Adrenal gland (tissue), 12 donors: ENCODE results near the gene ZNF594. TPM values are rescaled to one million over a fixed set of nuclear protein-coding genes. Genes with fewer than 3 reads are reported as not detected.
"Not testable (repeated sequence)": the region's sequence is repeated elsewhere in the genome, so short reads cannot be mapped to it uniquely, and the experiment has no call there.

Experiments
- DNase-seq, 7 donors: peaks; one replicate each; pipeline ENCODE4 v3.0.0-alpha.2; 2019 to 2020
- H3K27ac ChIP-seq, 5 donors: fragments of 200-600 bp; sonication (generic) in 4 of 5; 1 replicate in 3 of 5; 2 replicates in 2 of 5; pipeline versions ENCODE4 v1.5.1 to v1.8.0; 2016 to 2020; ENCODE audit warnings: mild to moderate bottlenecking in 1 of 5
- H3K27me3 ChIP-seq: fragments of 200-600 bp; 2 replicates; pipeline ENCODE4 v1.8.0; 2021
- H3K36me3 ChIP-seq, 2 donors: fragments of 200-600 bp; replicated peaks in 1 of 2; 1 replicate in 1 of 2; 2 replicates in 1 of 2; pipeline versions ENCODE4 v1.5.1 to v1.8.0; 2018 to 2022
- H3K4me1 ChIP-seq, 2 donors: fragments of 200-600 bp; replicated peaks in 1 of 2; 1 replicate in 1 of 2; 2 replicates in 1 of 2; pipeline versions ENCODE4 v1.5.1 to v1.8.0; 2018 to 2021
- H3K4me3 ChIP-seq, 4 donors: fragments of 200-600 bp; sonication (generic) in 3 of 4; one replicate each; pipeline ENCODE4 v1.5.1; 2016 to 2018
- H3K9me3 ChIP-seq, 3 donors: fragments of 200-600 bp; sonication (generic) in 1 of 3; replicated peaks in 1 of 3; 1 replicate in 2 of 3; 2 replicates in 1 of 3; pipeline versions ENCODE4 v1.5.1 to v1.8.0; 2016 to 2021
- CTCF ChIP-seq, 6 experiments: fragments of 450-650 bp in 4 of 6; fragments of 200-600 bp in 2 of 6; sonication (generic) in 1 of 6; IDR thresholded peaks; 1 replicate in 5 of 6; 2 replicates in 1 of 6; pipeline versions ENCODE4 v1.5.1 to v1.8.0; 2016 to 2021; ENCODE audit warnings: antibody characterized with exemption in 6 of 6, mild to moderate bottlenecking in 2 of 6, moderate library complexity in 1 of 6
- POLR2A ChIP-seq, 2 donors: fragments of 450-650 bp; IDR thresholded peaks; one replicate each; pipeline ENCODE4 v1.6.1; 2017; ENCODE audit warnings: antibody characterized with exemption in 2 of 2, mild to moderate bottlenecking in 2 of 2, moderate library complexity in 1 of 2
- WGBS, 4 donors: extraction: QIAGEN DNeasy Blood & Tissue Kit in 2 of 4; methylation state at CpG; one replicate each; pipeline versions ENCODE4 v1.1.5 to v1.1.7; 2013 to 2017; 5-methylcytosine and 5-hydroxymethylcytosine counted together
- intact Hi-C, 2 donors: fragments of 100-400 bp; cut with DNase I; formaldehyde crosslinking; loops; one replicate each; pipeline versions ENCODE4 v1.14.1 to v1.15.0; 2022 to 2023
- polyA plus RNA-seq, 3 donors: library from polyadenylated mRNA; stranded (reverse); fragments of 200-250 nt in 2 of 3; fragments of 350-450 nt in 1 of 3; fragmentation: Illumina TruSeq in 1 of 3; extraction: RNeasy Lipid Tissue Mini Kit (QIAGEN cat#74804) in 1 of 3; gene quantifications; one replicate each; pipeline ENCODE4 v1.2.3, GENCODE V29; 2013 to 2014
- total RNA-seq, 9 donors: library from RNA; depleted of rRNA in 4 of 9; stranded (reverse); fragments of >200 nt in 4 of 9; fragments of 120-200 nt in 1 of 9; fragmentation: NEBNext Ultra II Directional in 1 of 9; extraction: Animal tissue kit (Norgen Biotek cat#: 25700) in 1 of 9; gene quantifications; one replicate each; pipeline versions ENCODE4 v1.1.0 to v1.2.4, GENCODE V29; 2013 to 2023
- donor health status: healthy with polysubstance abuse.
- donor health status: Bipolar disorder and iron deficiency.
- donor health status: DM: yes; HTN: yes; CAD: no.
- donor health status: DM: no; HTN: no; CAD: no.
- donor health status: DM: no; HTN: no; CAD: no.
- donor health status: DM: yes; HTN: yes; CAD: no.

The ZNF594 gene
- total and polyA plus RNA-seq, 12 donors, result 0.72 to 16.4 (median 5.2) TPM

- TF ChIP-seq CTCF (IDR thresholded peaks at IDR 0.05), result no peak
- TF ChIP-seq POLR2A (IDR thresholded peaks at IDR 0.05), result no peak
- no peak for DNase-seq
- no peaks in the 10 kb centered on the region for H3K27me3 ChIP-seq
- H3K4me1 ChIP-seq, result no peaks in the 10 kb centered on the region
- intact Hi-C loops, result loop anchor here in 1 of 2 donors (5.0 kb wide), 1 partner anchor 91 kb away; no protein-coding TSS in a partner anchor
- peaks cover 16 to 99% (median 27%) of the 10 kb centered on the region in 3 donors for H3K9me3 ChIP-seq
- H3K27ac ChIP-seq, result no peak overlapping the region
- H3K36me3 ChIP-seq, result no peaks in the 10 kb centered on the region
- no peak overlapping the region for H3K4me3 ChIP-seq
Observed at GRCh38 chr17:5183410-5183793, 8.3 kb downstream of the ZNF594 start.

- Histone ChIP-seq H3K27ac (no peak overlapping the region), H3K9me3 (peaks cover 16 to 99% (median 31%) of the 10 kb centered on the region in 3 donors), H3K4me1 (no peaks in the 10 kb centered on the region), H3K36me3 (no peaks in the 10 kb centered on the region), H3K27me3 (no peaks in the 10 kb centered on the region), H3K4me3 (no peak overlapping the region)
- TF ChIP-seq CTCF (IDR thresholded peaks at IDR 0.05), result no peak
- no peak for TF ChIP-seq POLR2A (IDR thresholded peaks at IDR 0.05)
- intact Hi-C loops, result loop anchor here in 1 of 2 donors (5.0 kb wide), 1 partner anchor 91 kb away; no protein-coding TSS in a partner anchor
- WGBS, 4 donors, result 95 to 99% (median 98%) methylated on average over 6 of the region's 6 CpGs
- no peak for DNase-seq
Observed at GRCh38 chr17:5182597-5183409, 8.9 kb downstream of the ZNF594 start.

GRCh38 chr17:5181509-5182305, 10.0 kb downstream of the ZNF594 start:
- Histone ChIP-seq H3K4me1 (no peaks in the 10 kb centered on the region), H3K9me3 (peaks cover 16 to 97% (median 31%) of the 10 kb centered on the region in 3 donors), H3K27ac (no peak overlapping the region), H3K4me3 (no peak overlapping the region), H3K27me3 (no peaks in the 10 kb centered on the region), H3K36me3 (no peaks in the 10 kb centered on the region)
- TF ChIP-seq CTCF (IDR thresholded peaks at IDR 0.05) (no peak), POLR2A (IDR thresholded peaks at IDR 0.05) (no peak)
- DNase-seq, result no peak
- intact Hi-C loops, result loop anchor here in 1 of 2 donors (5.0 kb wide), 1 partner anchor 89 kb away; no protein-coding TSS in a partner anchor
- WGBS, 4 donors, result 94 to 97% (median 96%) methylated on average over 10 of the region's 10 CpGs

- TF ChIP-seq POLR2A (IDR thresholded peaks at IDR 0.05) (no peak), CTCF (IDR thresholded peaks at IDR 0.05) (no peak)
- Histone ChIP-seq H3K9me3 (peaks cover 9 to 73% (median 31%) of the 10 kb centered on the region in 3 donors), H3K4me3 (no peak overlapping the region), H3K36me3 (no peaks in the 10 kb centered on the region), H3K27me3 (no peaks in the 10 kb centered on the region), H3K27ac (no peak overlapping the region), H3K4me1 (no peaks in the 10 kb centered on the region)
- DNase-seq, result no peak
- intact Hi-C loops, result no loop called here
- 93 to 100% (median 98%) methylated on average over 8 to 12 of the region's 12 CpGs for WGBS, 4 donors
Observed at GRCh38 chr17:5179003-5179402, 12.7 kb downstream of the ZNF594 start.

GRCh38 chr17:5175027-5175426, 16.6 kb downstream of the ZNF594 start:
- 88 to 97% (median 89%) methylated on average over 7 of the region's 7 CpGs for WGBS, 4 donors
- H3K9me3 ChIP-seq, result peaks cover 0 to 33% (median 6%) of the 10 kb centered on the region in 3 donors
- H3K4me1 ChIP-seq, intact Hi-C loops, H3K4me3 ChIP-seq, H3K36me3 ChIP-seq, H3K27me3 ChIP-seq, H3K27ac ChIP-seq, DNase-seq: not testable (repeated sequence)

- DNase-seq, H3K4me3 ChIP-seq, H3K9me3 ChIP-seq, H3K4me1 ChIP-seq, intact Hi-C loops, H3K27me3 ChIP-seq, H3K36me3 ChIP-seq: not testable (repeated sequence)
- H3K27ac ChIP-seq, result peak overlapping the region in 1 of 5 donors; percentile 34
- 46 to 73% (median 60%) methylated on average over 5 to 6 of the region's 7 CpGs for WGBS, 4 donors
Observed at GRCh38 chr17:5165791-5166564, 25.7 kb downstream of the ZNF594 start.
